ENCODE data around the gene GLI2.

GLI2 gene

DNA sequence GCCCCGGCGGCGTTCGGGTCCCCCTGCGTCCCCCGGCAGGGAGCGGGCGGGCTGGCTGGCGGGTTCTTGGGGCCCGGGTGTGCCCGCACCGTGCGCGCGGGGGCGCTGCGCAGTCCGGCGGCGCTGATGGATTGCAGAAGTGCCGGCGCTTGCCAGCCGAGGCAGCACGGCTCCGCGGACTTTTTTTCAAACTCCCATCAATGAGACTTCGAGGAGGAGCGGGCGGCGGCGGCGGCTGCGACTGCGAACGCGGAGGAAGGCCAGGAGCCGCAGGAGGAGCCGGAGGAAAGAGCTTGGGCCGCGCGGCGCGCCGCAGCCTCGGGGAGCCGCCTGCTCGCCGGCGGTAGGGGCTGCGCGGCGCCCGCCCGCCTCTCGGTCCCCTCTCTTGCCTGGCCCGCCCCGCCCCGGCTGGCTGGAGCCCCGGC is at the start of gene GLI2:
Gene GLI2, plus strand, starts transcription at position 123 of the 425 bp plus-strand sequence. CDS start 61,453 bp downstream, outside the sequence.
- peak; percentile 5 to 32 (median 32) for DNase-seq (ENCODE audit: low read depth in 2 of 3, low spot score in 1 of 3)

GRCh38 chr2:120685974-120686297 is 49.7 kb upstream of the GLI2 start:
- no peak for DNase-seq (ENCODE audit: low read depth in 2 of 3, low spot score in 1 of 3)

DNA sequence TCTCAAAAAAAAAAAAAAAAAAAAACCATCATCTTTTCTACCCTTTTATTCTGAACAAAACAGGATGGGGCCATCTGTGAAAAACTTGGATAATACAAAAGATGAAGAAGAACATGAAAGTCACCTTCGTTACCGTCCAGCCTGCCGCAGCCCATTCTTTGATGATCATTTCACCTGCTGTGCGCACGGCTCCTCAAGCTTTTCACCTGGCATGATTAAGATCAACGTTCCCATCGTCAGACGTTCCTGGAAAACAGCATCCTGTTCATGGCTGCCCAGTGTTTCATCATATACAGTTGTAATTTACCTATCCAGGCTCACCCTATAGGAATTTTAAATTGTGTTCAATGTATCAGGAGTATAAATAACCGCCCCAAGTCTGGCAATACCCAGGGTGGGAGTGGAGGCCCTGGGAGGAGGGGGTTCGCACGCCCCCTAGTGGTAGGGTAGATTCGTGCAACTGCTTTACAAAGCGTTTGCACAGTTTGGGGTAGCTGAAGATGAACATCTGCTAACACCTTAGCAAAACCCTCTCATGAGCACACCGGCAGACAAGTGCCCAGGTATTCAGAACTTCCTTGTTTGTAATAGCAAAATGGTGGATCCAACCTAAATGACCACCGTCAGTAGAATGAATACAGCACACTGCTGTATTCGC is 49.0 kb upstream of the GLI2 start:
- DNase-seq (ENCODE audit: low read depth in 2 of 3, low spot score in 1 of 3): no peak

- no peak for DNase-seq (ENCODE audit: low read depth in 2 of 3, low spot score in 1 of 3)
These were observed 48.5 kb upstream of the GLI2 start for GRCh38 chr2:120687210-120687609.

- no peak for DNase-seq (ENCODE audit: low read depth in 2 of 3, low spot score in 1 of 3)
These were observed 45.1 kb upstream of the GLI2 start for GRCh38 chr2:120690521-120690920.

- DNase-seq (ENCODE audit: low read depth in 2 of 3, low spot score in 1 of 3): no peak
These were observed 44.3 kb upstream of the GLI2 start for GRCh38 chr2:120691410-120691809.

DNA sequence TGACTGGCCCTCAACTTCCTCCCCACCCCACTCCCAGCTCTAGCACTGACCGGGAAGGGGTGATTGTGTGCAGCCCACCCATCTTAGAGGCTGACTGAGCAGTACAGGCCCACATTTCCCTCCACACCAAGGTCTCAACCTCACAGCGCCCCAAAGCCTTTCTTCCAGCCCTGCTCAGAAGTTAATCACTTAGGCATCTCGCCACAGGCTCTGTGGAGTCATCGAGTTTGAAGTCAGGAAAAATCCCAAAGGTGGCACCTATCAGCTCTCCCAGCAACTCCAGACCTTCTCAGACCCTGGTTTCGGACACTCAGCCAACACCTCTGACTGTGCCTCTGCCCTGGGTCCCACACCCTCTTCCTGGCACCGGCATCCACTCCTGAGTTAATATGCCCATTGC is 43.0 kb upstream of the GLI2 start:
- no peak for DNase-seq (ENCODE audit: low read depth in 2 of 3, low spot score in 1 of 3)

DNA sequence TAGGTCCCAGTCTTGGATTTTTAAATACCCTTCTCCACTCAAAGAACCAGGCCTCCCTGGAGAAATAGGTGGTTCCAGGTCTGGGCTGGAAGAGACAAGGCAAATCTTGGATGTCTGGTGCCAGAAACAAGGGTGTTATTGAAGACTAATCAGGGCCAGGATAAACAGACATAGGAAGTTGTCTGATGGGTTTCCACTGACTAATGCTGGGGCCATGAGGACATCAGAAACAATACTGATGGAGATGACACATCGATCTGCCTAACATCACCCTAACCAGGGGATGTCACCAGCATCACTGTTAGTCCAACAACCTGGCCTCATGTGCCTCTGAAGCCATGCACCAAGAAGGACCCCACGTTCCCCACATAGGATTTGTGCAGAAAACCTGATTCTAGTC is 42.5 kb upstream of the GLI2 start:
- no peak for DNase-seq (ENCODE audit: low read depth in 2 of 3, low spot score in 1 of 3)

DNA sequence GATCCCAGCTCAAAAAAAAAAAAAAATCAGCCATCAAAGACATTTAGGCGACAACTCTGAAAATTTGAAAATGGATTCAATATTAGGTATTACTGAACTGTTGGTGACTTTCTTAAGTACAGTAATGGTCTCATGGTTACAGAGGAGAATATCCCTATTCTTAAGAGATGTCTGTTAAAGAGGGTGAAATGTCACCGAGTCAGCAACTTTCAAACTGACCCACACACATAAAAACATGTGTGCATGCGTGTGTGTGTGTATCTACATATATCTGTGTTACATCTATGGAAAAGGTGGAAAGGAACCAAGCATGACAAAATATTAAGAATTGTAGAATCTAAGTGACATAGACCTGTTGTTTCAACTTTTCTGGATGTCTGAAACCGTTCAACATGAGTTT is 41.6 kb upstream of the GLI2 start:
- no peak for DNase-seq (ENCODE audit: low read depth in 2 of 3, low spot score in 1 of 3)

DNA sequence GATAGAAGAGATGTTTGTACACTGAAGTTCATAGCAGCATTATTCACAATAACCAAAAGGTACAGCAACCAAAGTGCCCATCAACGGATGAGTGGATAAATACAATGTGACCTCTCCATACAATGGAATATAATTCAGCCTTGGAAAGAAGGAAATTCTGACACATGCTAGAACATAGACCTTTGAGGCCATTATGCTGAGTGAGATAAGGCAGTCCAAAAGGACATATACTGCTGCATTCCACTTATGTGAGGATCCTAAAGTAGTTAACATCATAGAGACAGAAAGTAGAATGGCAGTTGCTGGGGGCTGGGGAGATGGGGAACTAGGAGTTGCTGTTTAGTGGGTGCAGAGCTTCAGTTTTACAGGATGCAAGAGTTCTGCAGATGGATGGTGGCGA is 38.2 kb upstream of the GLI2 start:
- DNase-seq (ENCODE audit: low read depth in 2 of 3, low spot score in 1 of 3): no peak

DNA sequence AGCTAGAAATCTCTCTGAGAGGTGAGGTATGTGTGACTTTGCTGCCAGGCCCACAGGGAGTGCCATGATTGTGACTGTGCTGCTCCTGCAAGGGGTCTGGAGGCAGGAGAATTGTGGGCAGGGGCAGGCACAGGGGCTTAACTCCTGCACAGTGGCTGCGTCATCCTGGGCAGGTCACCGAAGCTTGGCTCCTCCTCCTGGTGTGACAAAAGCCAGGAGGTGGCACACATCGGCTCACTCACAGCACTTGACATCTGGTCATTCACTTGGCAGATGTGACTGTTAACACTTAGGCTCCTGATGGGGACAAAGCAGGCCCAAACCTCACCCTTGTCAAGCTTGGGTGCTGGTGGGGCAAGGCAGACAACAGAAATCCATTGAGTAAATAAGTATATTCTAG is 36.4 kb upstream of the GLI2 start:
- DNase-seq (ENCODE audit: low read depth in 2 of 3, low spot score in 1 of 3): no peak

DNA sequence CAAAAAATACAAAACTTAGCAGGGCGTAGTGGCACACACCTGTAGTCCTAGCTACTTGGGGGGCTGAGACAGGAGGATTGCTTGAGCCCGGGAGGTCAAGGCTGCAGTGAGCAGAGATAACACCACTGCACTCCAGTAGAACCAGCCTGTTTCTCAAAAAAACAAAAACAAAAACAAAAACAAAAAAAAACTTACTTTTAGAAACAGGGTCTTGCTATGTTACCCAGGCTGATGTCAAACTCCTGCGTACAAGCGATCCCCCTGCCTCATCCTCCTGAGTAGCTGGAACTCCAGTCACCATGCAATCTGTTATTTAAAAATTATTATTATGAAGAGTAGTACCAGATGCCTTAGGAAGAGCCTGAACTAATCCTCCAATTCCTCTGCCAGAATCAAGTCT is 35.0 kb upstream of the GLI2 start:
- no peak for DNase-seq (ENCODE audit: low read depth in 2 of 3, low spot score in 1 of 3)

GRCh38 chr2:120701096-120701495 is 34.6 kb upstream of the GLI2 start:
- no peak for DNase-seq (ENCODE audit: low read depth in 2 of 3, low spot score in 1 of 3)

DNA sequence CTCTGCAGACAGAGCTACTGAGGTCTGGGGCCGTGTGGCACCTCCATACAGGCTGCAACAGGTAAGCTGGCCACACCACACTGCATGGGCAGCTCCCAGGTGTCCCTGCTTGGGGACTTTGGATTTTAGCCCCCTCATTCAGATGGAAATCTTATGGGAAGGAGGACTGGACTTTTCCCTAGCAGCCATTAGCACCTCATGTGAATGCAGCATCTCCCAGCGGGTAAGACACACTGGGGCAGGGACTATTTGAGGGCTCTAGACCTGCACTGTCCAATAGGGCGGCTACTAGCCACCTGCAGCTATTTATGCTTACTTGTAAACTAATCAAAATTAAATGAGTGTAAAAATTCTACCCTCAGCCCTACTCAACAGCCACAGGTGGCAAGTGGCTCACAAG is 34.2 kb upstream of the GLI2 start:
- no peak for DNase-seq (ENCODE audit: low read depth in 2 of 3, low spot score in 1 of 3)

DNA sequence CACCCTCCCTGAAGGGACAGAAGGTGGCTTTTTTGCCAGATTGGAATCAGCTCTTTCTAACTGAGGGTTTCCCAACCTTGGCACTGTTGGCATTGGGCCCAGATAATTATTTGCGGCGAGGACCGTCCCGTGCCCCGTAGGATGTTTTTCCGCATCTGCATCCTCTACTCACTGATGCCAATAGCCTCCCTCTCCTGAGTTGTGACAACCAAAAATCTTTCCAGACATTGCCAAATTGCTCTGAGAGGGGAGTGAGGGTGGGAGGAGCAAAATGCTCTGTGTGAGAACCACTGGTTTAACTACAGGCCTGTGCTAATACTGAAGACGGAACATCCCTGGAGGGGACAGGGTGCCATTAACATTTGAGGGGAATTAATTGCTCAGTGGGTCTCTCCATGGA is 33.6 kb upstream of the GLI2 start:
- no peak for DNase-seq (ENCODE audit: low read depth in 2 of 3, low spot score in 1 of 3)

DNA sequence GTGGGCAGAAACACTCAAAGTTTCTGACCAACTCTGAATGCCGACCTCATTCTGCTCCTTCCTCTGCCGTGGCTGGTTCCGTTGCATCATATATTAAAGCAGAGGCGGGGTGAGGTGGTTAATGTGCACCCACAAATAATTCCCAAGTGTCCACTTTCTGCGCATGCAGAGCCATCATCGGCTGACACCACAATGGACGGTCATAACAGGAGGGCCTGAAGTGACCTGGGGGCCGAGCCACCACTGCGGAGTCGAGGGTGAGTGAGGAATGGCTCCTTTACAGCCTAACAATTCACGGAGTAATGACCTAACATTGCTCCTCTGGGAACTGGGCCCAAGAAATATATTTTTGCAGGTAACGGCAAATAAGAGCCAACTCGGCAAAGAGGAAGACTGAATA is 32.9 kb upstream of the GLI2 start:
- no peak for DNase-seq (ENCODE audit: low read depth in 2 of 3, low spot score in 1 of 3)

GRCh38 chr2:120703330-120703994 is 32.2 kb upstream of the GLI2 start:
- DNase-seq (ENCODE audit: low read depth in 2 of 3, low spot score in 1 of 3): no peak

DNA sequence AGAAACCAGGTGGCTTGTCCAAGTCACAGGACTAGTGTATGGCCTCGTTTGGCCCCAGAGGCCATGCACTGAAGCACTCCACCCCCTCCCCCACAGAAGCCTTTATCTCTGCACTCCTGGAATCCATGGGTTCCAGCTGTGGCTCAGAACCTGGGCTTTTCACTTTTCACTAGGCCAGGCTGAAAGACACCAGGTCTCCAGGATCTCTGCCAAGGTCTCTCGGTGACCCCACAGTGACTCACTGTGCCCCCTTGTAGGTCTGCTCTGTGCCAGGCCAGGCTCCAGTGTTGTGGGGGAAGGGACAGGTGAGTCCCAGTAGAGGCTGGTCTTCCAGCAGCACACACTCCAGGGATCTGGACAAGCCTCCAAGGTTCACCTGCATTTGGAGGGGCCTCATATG is 31.0 kb upstream of the GLI2 start:
- no peak for DNase-seq (ENCODE audit: low read depth in 2 of 3, low spot score in 1 of 3)

DNA sequence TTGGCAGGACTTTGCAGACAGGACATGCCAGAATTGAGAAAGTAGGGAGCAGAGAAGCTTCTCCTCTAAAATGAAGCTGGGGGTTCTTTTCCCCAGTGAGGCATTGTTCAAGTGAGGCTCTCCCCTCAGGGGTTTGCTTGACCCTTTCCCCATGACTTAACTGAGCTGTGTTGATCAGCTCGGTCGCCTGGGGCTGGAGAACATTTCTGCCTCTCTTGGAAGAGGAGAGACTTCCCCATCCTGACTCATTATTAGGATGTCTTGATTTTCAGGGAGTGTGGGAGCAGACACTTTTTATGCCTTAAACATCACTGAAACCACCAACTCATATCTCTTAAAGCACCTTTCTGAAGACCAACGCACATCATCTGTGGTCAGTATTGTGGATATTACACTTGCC is 27.9 kb upstream of the GLI2 start:
- no peak for DNase-seq (ENCODE audit: low read depth in 2 of 3, low spot score in 1 of 3)

GRCh38 chr2:120708944-120709607 is 26.6 kb upstream of the GLI2 start:
- no peak for DNase-seq (ENCODE audit: low read depth in 2 of 3, low spot score in 1 of 3)

- DNase-seq (ENCODE audit: low read depth in 2 of 3, low spot score in 1 of 3): no peak
These were observed 26.0 kb upstream of the GLI2 start for GRCh38 chr2:120709608-120710041.

GRCh38 chr2:120710256-120710655 is 25.4 kb upstream of the GLI2 start:
- no peak for DNase-seq (ENCODE audit: low read depth in 2 of 3, low spot score in 1 of 3)

DNA sequence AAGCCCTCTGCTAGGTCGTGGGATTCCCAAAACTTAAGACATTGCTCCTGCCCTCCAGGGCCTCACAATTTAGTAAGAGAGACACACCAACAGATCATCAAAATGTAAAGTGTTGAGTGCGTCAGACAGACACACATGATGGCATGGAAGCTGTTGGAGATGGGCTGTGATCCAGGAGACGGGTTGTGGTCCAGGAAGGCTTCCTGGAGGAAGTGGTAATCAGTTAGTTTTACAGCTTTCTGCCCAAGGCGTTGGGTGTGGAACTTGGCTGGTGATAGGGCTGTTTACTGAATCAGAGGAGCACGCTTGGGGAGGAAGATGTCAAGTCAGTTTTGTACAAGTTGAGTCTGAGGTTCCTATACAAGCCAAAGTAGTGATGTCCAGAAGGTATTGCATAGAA is 24.0 kb upstream of the GLI2 start:
- DNase-seq (ENCODE audit: low read depth in 2 of 3, low spot score in 1 of 3): no peak
